Peyer's patch (tissue), 4 donors: ENCODE measurements around the gene SOS2. TPM values are rescaled to one million over a fixed set of nuclear protein-coding genes. Genes with fewer than 3 reads are reported as not detected.
A peak's percentile ranks its signal among the peaks of the same experiment; 100 is the strongest.

Source experiments
- DNase-seq, 3 donors: peaks; one replicate each; pipeline ENCODE4 v3.0.0-alpha.2; 2017 to 2019
- H3K27ac ChIP-seq, 4 donors: fragments of 200-600 bp; sonication (generic); one replicate each; pipeline ENCODE4 v1.5.1; 2016 to 2019
- H3K27me3 ChIP-seq, 2 donors: fragments of 200-600 bp; sonication (generic); one replicate each; pipeline ENCODE4 v1.5.1; 2019
- H3K36me3 ChIP-seq, 3 donors: fragments of 200-600 bp; sonication (generic); one replicate each; pipeline ENCODE4 v1.5.1; 2016 to 2019
- H3K4me1 ChIP-seq, 4 donors: fragments of 200-600 bp; sonication (generic); one replicate each; pipeline ENCODE4 v1.5.1; 2016 to 2019
- H3K4me3 ChIP-seq, 4 donors: fragments of 200-600 bp; sonication (generic); 1 replicate in 3 of 4; 2 replicates in 1 of 4; pipeline ENCODE4 v1.5.1; 2016 to 2019; ENCODE audit warnings: mild to moderate bottlenecking in 1 of 4
- H3K9me3 ChIP-seq, 4 donors: fragments of 200-600 bp; sonication (generic); one replicate each; pipeline ENCODE4 v1.5.1; 2016 to 2019; ENCODE audit warnings: mild to moderate bottlenecking in 1 of 4
- CTCF ChIP-seq, 6 experiments: fragments of 450-650 bp in 4 of 6; fragments of 200-600 bp in 2 of 6; sonication (generic) in 1 of 6; IDR thresholded peaks; one replicate each; pipeline ENCODE4 v1.5.1; 2017 to 2019; ENCODE audit warnings: antibody characterized with exemption in 6 of 6, mild to moderate bottlenecking in 3 of 6, moderate library complexity in 1 of 6
- POLR2A ChIP-seq, 2 donors: fragments of 450-650 bp; IDR thresholded peaks; one replicate each; pipeline ENCODE4 v1.5.1; 2017; ENCODE audit warnings: antibody characterized with exemption in 2 of 2, mild to moderate bottlenecking in 2 of 2, moderate library complexity in 2 of 2
- total RNA-seq, 4 donors: library from RNA; depleted of rRNA; stranded (reverse); fragments of >200 nt; gene quantifications; one replicate each; pipeline ENCODE4 v1.1.0, GENCODE V29; 2016

The SOS2 gene
- total RNA-seq, 4 donors from 2014 or later, result 41.7 to 57.1 (median 53.9) TPM

DNA sequence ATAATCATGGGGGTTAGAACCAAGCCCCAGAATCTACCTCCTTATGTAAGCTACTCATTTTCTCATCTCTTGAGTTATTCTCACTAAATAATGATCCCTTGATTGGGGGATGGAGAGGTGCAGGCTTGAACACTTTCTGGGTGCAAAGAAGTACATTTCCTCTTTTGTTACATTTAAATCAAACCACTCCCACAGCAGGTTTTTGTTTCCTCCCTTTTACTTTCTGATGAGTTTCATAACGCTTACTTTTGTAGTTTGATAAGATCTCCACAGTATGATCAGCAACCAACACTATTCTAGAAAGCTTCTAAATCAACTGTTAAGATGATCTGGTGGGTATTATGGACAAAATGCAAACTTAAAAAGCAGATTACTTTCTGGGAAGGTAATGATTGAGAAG lies 135.5 kb downstream of the SOS2 start:
- Histone ChIP-seq H3K4me3 (no peak overlapping the region), H3K36me3 (no peaks in the 10 kb centered on the region), H3K27ac (peak overlapping the region in 3 of 4 donors; percentile 8 to 73 (median 30)), H3K4me1 (peaks cover 0 to 4% (median 0%) of the 10 kb centered on the region in 4 donors), H3K27me3 (no peaks in the 10 kb centered on the region), H3K9me3 (no peaks in the 10 kb centered on the region)
- TF ChIP-seq CTCF (IDR thresholded peaks at IDR 0.05) (no peak), POLR2A (IDR thresholded peaks at IDR 0.05) (no peak)
- DNase-seq, result no peak

DNA sequence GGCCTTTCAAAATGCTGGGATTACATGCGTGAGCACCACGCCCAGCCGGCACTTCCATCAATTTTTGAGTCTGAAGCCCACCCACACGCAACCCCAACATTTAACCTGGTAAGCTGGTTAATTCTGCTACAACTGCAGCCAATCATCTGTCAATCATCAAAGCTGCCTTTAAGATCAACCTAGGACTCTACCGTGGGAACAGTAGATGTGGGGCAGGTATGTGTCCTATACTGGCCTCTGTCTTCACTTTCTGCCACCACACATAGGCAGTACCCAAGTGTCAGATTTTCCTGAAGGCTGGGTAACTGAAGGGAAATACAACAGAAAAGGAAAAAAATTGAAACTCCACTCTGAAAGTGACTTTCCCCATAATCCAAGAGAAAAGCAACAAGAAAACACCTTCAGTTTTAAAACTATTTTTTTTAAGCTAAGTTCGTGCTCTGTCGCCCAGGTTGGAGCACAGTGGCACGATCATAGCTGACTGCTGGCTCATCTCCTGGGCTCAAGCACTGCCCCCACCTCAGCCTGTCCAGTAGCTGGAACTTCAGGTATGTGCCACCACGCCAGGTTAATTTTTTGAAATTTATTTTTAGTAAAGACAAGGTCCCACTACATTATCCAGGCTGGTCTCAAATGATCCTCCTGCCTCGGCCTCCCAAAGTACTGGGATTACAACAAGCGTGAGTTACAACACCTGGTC lies 137.2 kb downstream of the SOS2 start:
- no peak overlapping the region for H3K27ac ChIP-seq
- no peaks in the 10 kb centered on the region for H3K9me3 ChIP-seq
- no peaks in the 10 kb centered on the region for H3K36me3 ChIP-seq
- no peaks in the 10 kb centered on the region for H3K27me3 ChIP-seq
- H3K4me1 ChIP-seq, result no peaks in the 10 kb centered on the region
- no peak overlapping the region for H3K4me3 ChIP-seq
- DNase-seq, result no peak
- TF ChIP-seq CTCF (IDR thresholded peaks at IDR 0.05) (no peak), POLR2A (IDR thresholded peaks at IDR 0.05) (no peak)

GRCh38 chr14:50093496-50093895 lies 137.9 kb downstream of the SOS2 start:
- no peaks in the 10 kb centered on the region for H3K27me3 ChIP-seq
- H3K36me3 ChIP-seq, result peaks cover 0 to 4% (median 0%) of the 10 kb centered on the region in 3 donors
- no peak overlapping the region for H3K4me3 ChIP-seq
- H3K27ac ChIP-seq, result no peak overlapping the region
- no peak for DNase-seq
- H3K9me3 ChIP-seq, result no peaks in the 10 kb centered on the region
- H3K4me1 ChIP-seq, result no peaks in the 10 kb centered on the region
- no peak for TF ChIP-seq CTCF (IDR thresholded peaks at IDR 0.05)
- no peak for TF ChIP-seq POLR2A (IDR thresholded peaks at IDR 0.05)

DNA sequence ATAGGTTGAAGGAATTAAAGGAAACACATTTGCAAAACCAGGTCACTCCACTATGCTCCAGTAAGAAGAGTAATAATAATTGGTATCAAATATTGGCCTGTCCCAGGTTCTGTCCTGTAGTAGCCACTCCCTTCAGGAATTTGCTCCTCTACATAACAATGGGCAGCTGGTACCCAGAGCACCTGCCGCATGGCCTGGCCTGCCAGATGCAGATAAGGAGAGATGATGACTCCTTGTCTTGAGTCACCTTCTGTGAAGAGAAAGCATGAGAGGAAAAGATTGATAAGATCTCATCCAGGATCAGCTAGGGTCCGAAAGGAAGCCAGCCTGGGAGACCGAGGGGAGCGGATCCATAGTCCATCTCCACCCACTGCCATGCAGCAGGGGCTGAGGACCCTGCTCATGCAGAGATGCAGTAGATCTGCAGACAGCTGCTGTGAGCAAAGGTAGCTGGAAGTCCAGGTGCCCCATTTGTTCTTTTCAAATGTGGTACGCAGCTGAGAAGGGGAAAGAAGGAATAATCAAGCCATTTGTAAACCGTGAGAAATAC lies 139.3 kb downstream of the SOS2 start:
- no peak for TF ChIP-seq POLR2A (IDR thresholded peaks at IDR 0.05)
- no peak for TF ChIP-seq CTCF (IDR thresholded peaks at IDR 0.05)
- Histone ChIP-seq H3K27me3 (no peaks in the 10 kb centered on the region), H3K36me3 (peaks cover 0 to 5% (median 0%) of the 10 kb centered on the region in 3 donors), H3K27ac (no peak overlapping the region), H3K4me3 (no peak overlapping the region), H3K4me1 (peaks cover 0 to 8% (median 0%) of the 10 kb centered on the region in 4 donors), H3K9me3 (no peaks in the 10 kb centered on the region)
- DNase-seq, result no peak

GRCh38 chr14:50091240-50091913 lies 140.0 kb downstream of the SOS2 start:
- H3K9me3 ChIP-seq, result no peaks in the 10 kb centered on the region
- no peak for TF ChIP-seq CTCF (IDR thresholded peaks at IDR 0.05)
- DNase-seq, result no peak
- no peaks in the 10 kb centered on the region for H3K27me3 ChIP-seq
- H3K36me3 ChIP-seq, result peaks cover 0 to 5% (median 0%) of the 10 kb centered on the region in 3 donors
- H3K4me1 ChIP-seq, result peaks cover 0 to 8% (median 0%) of the 10 kb centered on the region in 4 donors
- H3K27ac ChIP-seq, result no peak overlapping the region
- H3K4me3 ChIP-seq, result no peak overlapping the region
